Measurements from ENCODE around the gene RAPGEF1.
"Not testable (repeated sequence)": the region's sequence is repeated elsewhere in the genome, so short reads cannot be mapped to it uniquely, and the experiment has no call there.

DNA sequence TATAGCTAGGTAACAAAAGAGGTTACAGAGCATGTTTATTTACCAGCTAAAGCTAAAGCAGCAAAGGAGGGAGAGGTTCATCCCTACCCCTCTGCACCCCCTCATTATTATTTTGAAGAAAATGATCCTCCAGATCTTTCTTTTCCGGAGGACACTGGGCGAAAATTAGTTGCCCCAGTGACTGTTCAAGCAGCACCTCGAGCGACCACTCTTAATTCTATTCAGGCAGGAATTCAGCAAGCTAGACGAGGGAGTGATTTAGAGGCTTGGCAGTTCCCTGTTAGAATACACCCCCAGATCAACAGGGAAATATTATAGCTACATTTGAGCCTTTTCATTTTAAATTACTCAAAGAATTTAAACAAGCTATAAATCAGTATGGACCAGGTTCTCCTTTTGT lies 58.8 kb downstream of the RAPGEF1 start:
- TF ChIP-seq TCF12 (IDR thresholded peaks at IDR 0.05); TCF12 (CRISPR knock-in tag; IDR thresholded peaks at IDR 0.05); SIN3A (IDR thresholded peaks at IDR 0.05; ENCODE audit: borderline replicate concordance, low read depth, low read length); ATF1 (CRISPR knock-in tag; IDR thresholded peaks at IDR 0.05); ZZZ3 (CRISPR knock-in tag; IDR thresholded peaks at IDR 0.05; ENCODE audit: borderline replicate concordance); HMG20B (CRISPR knock-in tag; conservative IDR thresholded peaks at IDR 0.05); KLF6 (CRISPR knock-in tag; IDR thresholded peaks at IDR 0.05); ZFP36 (IDR thresholded peaks at IDR 0.05; ENCODE audit: borderline replicate concordance, low read depth, low read length, partially characterized antibody); ZNF652 (CRISPR knock-in tag; IDR thresholded peaks at IDR 0.05; ENCODE audit: borderline replicate concordance, low read depth); XRCC5 (optimal IDR thresholded peaks at IDR 0.05; ENCODE audit: low read length): not testable (repeated sequence)
- TF ChIP-seq, protein P1, sequence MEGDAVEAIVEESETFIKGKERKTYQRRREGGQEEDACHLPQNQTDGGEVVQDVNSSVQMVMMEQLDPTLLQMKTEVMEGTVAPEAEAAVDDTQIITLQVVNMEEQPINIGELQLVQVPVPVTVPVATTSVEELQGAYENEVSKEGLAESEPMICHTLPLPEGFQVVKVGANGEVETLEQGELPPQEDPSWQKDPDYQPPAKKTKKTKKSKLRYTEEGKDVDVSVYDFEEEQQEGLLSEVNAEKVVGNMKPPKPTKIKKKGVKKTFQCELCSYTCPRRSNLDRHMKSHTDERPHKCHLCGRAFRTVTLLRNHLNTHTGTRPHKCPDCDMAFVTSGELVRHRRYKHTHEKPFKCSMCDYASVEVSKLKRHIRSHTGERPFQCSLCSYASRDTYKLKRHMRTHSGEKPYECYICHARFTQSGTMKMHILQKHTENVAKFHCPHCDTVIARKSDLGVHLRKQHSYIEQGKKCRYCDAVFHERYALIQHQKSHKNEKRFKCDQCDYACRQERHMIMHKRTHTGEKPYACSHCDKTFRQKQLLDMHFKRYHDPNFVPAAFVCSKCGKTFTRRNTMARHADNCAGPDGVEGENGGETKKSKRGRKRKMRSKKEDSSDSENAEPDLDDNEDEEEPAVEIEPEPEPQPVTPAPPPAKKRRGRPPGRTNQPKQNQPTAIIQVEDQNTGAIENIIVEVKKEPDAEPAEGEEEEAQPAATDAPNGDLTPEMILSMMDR (CRISPR knock-in tag; IDR thresholded peaks at IDR 0.05) = not testable (repeated sequence)
- TF ChIP-seq, protein P2, sequence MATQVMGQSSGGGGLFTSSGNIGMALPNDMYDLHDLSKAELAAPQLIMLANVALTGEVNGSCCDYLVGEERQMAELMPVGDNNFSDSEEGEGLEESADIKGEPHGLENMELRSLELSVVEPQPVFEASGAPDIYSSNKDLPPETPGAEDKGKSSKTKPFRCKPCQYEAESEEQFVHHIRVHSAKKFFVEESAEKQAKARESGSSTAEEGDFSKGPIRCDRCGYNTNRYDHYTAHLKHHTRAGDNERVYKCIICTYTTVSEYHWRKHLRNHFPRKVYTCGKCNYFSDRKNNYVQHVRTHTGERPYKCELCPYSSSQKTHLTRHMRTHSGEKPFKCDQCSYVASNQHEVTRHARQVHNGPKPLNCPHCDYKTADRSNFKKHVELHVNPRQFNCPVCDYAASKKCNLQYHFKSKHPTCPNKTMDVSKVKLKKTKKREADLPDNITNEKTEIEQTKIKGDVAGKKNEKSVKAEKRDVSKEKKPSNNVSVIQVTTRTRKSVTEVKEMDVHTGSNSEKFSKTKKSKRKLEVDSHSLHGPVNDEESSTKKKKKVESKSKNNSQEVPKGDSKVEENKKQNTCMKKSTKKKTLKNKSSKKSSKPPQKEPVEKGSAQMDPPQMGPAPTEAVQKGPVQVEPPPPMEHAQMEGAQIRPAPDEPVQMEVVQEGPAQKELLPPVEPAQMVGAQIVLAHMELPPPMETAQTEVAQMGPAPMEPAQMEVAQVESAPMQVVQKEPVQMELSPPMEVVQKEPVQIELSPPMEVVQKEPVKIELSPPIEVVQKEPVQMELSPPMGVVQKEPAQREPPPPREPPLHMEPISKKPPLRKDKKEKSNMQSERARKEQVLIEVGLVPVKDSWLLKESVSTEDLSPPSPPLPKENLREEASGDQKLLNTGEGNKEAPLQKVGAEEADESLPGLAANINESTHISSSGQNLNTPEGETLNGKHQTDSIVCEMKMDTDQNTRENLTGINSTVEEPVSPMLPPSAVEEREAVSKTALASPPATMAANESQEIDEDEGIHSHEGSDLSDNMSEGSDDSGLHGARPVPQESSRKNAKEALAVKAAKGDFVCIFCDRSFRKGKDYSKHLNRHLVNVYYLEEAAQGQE (IDR thresholded peaks at IDR 0.05; ENCODE audit: borderline replicate concordance in 1 of 2, low read depth in 1 of 2, low read length in 2 of 2) = not testable (repeated sequence)
